GM19193 (cell line): ENCODE measurements around the gene C14orf93.

Experiments used
- POLR2A ChIP-seq: IDR thresholded peaks from 4 replicates; pipeline ENCODE4 v1.6.1; 2011; ENCODE audit not compliant: insufficient read depth, insufficient read length; ENCODE audit errors: extremely low read depth

Gene C14orf93, protein sequence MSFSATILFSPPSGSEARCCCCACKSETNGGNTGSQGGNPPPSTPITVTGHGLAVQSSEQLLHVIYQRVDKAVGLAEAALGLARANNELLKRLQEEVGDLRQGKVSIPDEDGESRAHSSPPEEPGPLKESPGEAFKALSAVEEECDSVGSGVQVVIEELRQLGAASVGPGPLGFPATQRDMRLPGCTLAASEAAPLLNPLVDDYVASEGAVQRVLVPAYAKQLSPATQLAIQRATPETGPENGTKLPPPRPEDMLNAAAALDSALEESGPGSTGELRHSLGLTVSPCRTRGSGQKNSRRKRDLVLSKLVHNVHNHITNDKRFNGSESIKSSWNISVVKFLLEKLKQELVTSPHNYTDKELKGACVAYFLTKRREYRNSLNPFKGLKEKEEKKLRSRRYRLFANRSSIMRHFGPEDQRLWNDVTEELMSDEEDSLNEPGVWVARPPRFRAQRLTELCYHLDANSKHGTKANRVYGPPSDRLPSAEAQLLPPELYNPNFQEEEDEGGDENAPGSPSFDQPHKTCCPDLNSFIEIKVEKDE

GRCh38 chr14:23009939-23010726, at the start of gene C14orf93:
TSS of gene C14orf93 (minus strand) at chr14:23010143. CDS start at chr14:22999023, 11,120 bp downstream.
- peak; percentile 67 for TF ChIP-seq POLR2A

DNA sequence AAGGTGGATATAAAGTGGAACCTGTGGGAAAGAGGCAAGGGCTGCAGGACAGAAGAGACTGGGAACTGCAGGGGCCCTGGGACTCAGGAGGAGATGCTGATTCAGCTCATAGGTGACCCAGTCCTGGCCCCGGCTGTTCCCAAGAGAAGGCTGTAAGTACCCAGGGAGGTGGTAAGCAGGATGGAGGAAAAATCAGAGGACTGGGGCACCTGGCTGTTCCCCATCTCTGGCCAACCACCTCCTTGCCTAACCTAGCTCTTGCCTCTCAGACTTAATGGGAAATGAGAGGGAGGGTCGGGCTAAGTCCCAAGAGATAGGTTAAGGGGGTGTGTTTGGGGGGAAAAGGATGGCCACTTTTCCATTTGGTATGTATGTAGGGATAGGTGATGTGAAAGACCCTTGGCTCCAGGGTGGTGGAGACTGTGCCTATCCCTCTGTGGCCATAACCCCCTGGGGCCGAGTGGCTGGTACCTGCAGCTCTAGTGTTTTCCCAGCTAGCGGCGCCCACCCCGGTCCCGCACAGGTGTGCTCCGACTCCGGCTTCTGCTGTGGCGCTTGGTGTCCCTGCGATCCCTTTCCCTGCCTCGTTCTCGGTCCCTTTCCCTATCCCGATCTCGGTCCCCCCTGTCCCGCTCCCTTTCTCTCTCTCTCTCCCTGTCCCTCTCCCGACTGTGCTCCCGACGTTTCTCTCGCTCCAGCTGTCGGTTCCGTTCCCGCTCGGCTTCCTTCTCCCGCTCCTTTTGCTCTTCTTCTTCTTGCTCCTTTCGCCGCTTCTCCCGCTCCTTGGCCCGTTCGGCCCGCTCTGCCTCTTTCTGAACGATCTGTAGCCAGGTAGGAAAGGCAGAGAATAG, 48.9 kb upstream of the C14orf93 start:
- no peak for TF ChIP-seq POLR2A

DNA sequence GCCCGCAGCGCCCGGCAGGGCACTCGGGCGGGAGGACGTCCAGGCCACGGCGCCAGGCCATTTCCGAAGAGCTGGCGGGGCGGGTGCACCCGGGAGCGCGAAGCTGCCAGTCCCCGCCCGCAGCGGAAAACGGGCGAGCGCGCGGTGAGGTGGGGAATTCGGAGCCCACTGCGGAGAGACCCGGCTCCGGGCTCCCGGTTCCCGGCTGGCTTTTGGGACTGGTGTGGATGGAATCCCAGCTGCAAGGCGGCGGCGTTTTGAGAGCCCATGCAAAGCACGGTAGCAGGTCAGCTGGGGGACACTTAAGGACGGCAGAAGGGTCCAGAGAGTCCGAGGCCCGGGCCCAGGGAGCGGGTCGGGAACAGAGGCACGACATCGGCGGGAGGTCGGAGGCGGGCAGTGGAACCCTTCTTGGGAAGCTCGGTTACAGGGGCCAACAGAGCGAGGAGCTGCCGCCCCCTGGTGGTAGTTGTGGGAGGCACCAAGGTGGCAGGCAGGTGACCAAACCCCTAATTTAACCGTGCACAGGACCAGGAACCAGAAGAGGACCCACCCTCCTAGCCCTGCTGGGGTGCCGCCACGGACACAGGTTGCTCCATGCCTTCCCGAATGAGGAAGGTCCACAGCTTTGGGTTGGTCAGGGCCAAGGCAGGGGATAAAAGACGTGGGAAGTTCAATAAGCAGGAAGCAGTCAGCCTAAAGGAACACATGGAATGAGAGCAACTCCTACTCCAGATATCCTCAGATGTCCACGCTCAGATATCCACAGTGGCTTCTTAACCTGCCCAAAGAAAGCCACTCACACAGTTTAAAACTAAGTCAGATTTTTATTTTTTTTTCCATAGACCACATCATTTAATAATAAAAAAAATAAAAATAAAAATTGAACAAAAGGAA, 48.1 kb upstream of the C14orf93 start:
- TF ChIP-seq POLR2A = no peak

GRCh38 chr14:23056956-23057756, 47.2 kb upstream of the C14orf93 start, which contains the start of gene CDH24:
TSS of gene CDH24 (minus strand) at chr14:23057520. CDS start at chr14:23055733, 1,787 bp downstream.
- no peak for TF ChIP-seq POLR2A

DNA sequence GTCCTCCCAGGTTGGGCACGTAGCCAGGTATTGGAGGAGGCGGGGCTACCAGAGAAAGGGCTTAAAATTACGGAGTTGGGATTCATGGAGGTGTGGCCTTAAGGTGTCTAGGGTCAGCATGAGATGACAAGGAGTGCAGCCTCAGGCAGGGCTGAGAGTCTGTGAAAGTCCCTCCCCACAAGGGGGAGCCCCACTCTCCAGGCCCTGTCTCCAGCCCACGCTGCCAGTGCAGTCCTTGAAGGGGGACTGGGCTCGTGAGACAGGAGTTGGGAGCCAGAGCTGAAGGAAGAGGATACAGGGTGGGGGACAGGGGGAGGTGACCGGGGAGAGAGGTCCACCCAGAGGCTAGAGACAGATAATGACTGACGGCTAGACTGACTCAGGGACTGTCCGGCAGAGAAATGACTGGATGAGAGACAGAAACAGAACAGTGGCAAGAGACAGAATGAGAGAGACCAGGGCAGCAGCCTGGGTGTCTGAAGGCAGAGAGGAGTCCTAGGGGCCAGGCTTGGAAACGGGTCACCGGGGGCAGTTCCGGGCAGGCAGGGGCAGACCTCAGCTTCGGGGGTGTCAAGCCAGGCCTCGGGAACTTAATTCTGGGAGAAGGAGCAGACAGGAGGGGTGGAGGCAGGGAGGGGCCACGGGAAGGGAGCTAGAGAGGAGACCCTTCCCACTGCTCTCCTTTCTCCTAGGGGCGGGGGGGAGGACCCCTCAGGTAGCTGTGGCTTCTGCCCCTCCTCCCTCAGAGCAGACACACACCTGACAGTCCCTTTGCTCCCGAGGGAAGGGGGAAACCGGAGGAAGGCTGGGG, 46.4 kb upstream of the C14orf93 start:
- TF ChIP-seq POLR2A = no peak

DNA sequence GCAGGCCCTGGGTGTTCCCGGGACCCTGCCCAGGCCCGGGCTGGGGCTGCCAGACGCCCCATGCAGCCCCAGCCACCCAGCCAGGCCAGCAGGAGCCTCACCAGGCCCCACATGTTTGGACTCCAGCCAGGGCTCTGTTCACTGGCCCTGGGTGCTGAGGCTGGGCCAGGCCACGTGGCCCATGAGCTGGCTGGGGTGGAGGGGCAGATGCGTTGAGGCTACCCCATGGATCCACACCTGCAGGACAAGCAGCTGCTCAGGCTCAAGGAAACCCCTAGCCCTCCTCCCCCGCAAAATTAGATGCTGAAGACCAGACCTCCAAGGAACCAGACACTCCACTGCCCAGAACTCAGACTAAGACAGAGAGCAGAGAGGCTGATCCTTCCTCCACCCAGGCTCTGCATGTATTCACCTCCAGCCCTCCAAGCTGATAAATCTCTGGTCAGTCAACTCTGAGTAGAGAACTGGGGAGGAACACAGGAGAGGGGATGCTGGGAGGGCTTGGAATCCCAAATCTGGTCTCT, 45.7 kb upstream of the C14orf93 start:
- no peak for TF ChIP-seq POLR2A

DNA sequence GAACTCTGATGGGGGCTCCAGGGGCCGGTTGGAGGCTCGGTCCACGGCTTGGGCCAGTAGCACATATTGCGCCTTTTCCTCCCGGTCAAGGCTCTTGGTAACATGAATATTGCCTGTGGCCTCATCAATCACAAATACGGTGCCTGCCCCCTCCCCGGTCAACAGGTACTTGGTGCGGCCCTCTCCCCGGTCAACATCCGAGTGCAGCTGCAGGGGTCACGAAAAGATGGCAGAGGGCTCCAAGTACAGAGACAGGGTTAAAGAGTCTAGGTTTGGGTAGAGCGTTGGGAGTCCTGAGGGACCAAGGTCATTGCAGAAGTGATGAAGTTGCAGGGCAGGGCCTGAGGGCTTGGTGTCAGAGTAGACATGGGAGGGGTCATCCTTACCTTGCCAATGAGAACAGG, 45.2 kb upstream of the C14orf93 start:
- TF ChIP-seq POLR2A = no peak

DNA sequence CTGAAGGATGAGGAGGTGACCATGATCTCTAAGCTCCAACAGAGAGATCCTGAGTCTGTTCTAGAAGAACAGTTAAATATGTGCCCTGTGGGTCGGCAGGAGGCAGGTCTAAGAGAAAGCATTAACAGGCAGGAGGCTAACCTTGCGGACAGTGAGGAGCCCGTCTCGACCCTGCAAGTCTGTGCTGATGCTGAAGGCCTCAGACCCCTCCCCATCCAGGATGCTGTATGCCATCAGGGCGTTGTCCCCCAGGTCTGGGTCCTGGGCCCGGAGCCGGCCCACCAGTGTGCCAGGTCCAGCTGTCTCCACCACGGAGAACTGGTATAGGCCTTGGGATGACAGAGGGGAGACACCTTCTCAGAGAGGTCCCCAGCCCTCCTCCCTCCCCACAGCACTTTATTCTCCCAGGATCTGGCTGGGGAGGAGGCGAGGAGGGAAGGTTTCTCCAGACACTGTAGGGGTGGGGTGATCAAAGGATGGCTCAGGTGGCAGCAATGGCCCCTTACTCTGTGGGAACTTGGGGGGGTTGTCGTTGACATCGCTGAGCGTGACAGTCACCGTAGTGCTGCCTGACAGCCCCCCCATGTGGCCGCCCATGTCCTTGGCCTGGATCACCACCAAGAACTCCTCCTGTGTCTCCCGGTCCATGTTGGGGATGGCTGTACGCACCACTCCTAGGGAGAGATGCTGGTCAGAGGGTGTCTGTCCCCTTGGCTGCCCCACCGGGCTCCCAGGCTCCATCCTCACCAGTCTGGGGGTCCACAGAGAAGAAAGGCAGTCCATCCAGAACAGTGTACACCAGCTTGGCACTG, 44.3 kb upstream of the C14orf93 start:
- TF ChIP-seq POLR2A = no peak

DNA sequence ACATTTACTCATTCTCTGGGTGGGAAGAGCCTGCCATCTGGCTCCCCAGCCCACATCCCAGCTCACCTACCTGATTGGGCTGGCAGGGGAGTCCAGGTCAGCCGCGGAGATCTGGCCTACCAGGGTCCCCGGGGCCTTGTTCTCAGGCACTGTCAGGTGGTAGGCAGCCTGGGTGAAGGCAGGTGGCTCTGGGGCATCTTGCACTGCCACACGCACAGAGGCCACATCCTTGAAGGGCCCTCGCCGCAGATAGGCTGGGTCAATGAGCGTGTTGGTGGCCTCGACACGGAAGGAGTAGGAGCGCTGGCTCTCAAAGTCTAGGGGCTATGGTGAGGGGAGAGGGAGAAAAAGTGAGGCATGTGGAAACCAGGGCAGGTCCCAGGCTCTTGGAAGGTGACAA, 43.5 kb upstream of the C14orf93 start:
- no peak for TF ChIP-seq POLR2A

GRCh38 chr14:23052671-23053070, 42.7 kb upstream of the C14orf93 start:
- no peak for TF ChIP-seq POLR2A

- TF ChIP-seq POLR2A = no peak
Observed at GRCh38 chr14:23052182-23052623, 42.3 kb upstream of the C14orf93 start.
